Omental fat pad (tissue), 4 donors: ENCODE measurements around the gene SELENOM. TPM values are rescaled to one million over a fixed set of nuclear protein-coding genes. Genes with fewer than 3 reads are reported as not detected.
"Not testable (repeated sequence)": the region's sequence is repeated elsewhere in the genome, so short reads cannot be mapped to it uniquely, and the experiment has no call there.

Experiments
- ATAC-seq: fragments of 150-250 bp; one replicate; pipeline ENCODE4 v1.9.1; 2016; ENCODE audit warnings: mild to moderate bottlenecking, moderate library complexity; ENCODE audit not compliant: low FRiP score
- DNase-seq: peaks from one replicate; pipeline ENCODE4 v3.0.0-alpha.2; 2019; ENCODE audit warnings: low spot score
- CTCF ChIP-seq, 3 donors: fragments of 450-650 bp; IDR thresholded peaks; one replicate each; pipeline ENCODE4 v1.5.1; 2016 to 2017; ENCODE audit warnings: antibody characterized with exemption in 3 of 3, mild to moderate bottlenecking in 3 of 3, moderate library complexity in 2 of 3
- total RNA-seq, 4 donors: library from RNA; depleted of rRNA; stranded (reverse); fragments of >200 nt; gene quantifications; one replicate each; pipeline ENCODE4 v1.1.0, GENCODE V29; 2016

The SELENOM gene
- total RNA-seq, 4 donors from 2014 or later, result 162 to 346 (median 230) TPM

GRCh38 chr22:31122196-31122531 lies 14.8 kb upstream of the SELENOM start:
- ATAC-seq (no peak), DNase-seq (no peak)
- TF ChIP-seq CTCF (IDR thresholded peaks at IDR 0.05), result no peak

GRCh38 chr22:31121403-31121802 lies 14.0 kb upstream of the SELENOM start:
- ATAC-seq, result no peak
- no peak for DNase-seq
- TF ChIP-seq CTCF (IDR thresholded peaks at IDR 0.05), result no peak

GRCh38 chr22:31120642-31121041 lies 13.3 kb upstream of the SELENOM start:
- DNase-seq (no peak), ATAC-seq (no peak)
- no peak for TF ChIP-seq CTCF (IDR thresholded peaks at IDR 0.05)

- ATAC-seq (no peak), DNase-seq (no peak)
- TF ChIP-seq CTCF (IDR thresholded peaks at IDR 0.05), result no peak
These were observed 12.9 kb upstream of the SELENOM start for GRCh38 chr22:31120230-31120629.

- ATAC-seq (no peak), DNase-seq (no peak)
These were observed 11.8 kb upstream of the SELENOM start for GRCh38 chr22:31119026-31119717.

GRCh38 chr22:31118046-31118820 lies 10.9 kb upstream of the SELENOM start:
- ATAC-seq (no peak), DNase-seq (no peak)
- TF ChIP-seq CTCF (IDR thresholded peaks at IDR 0.05), result no peak

More at GRCh38 chr22:31119026-31119717, 11.8 kb upstream of the SELENOM start:
- TF ChIP-seq CTCF (IDR thresholded peaks at IDR 0.05), result no peak

GRCh38 chr22:31112547-31113091 lies 5.3 kb upstream of the SELENOM start:
- ATAC-seq, result not testable (repeated sequence)

More at GRCh38 chr22:31112547-31113091, 5.3 kb upstream of the SELENOM start:
- not testable (repeated sequence) for DNase-seq
